AG04450 (cell line): Measurements from ENCODE around the gene MYO7B. TPM values are rescaled to one million over a fixed set of nuclear protein-coding genes. Genes with fewer than 3 reads are reported as not detected.
A peak's percentile ranks its signal among the peaks of the same experiment; 100 is the strongest.
"Not testable (repeated sequence)": the region's sequence is repeated elsewhere in the genome, so short reads cannot be mapped to it uniquely, and the experiment has no call there.

Experiments
- CTCF ChIA-PET: fragments of 300-600, 350-600 bp; formaldehyde crosslinking; extraction: SDS; loops from one replicate; lab custom pipeline; 2022; ENCODE audit warnings: antibody characterized with exemption, inconsistent platforms; lab: Charles Lee
- POLR2A ChIA-PET: fragments of 350-600 bp; formaldehyde crosslinking; extraction: SDS; loops from one replicate; lab custom pipeline; 2021; ENCODE audit warnings: antibody characterized with exemption, inconsistent platforms; lab: Yijun Ruan, JAX
- DNase-seq: peaks from one replicate; pipeline ENCODE4 v3.0.0-alpha.2; 2011; ENCODE audit warnings: low read depth, low spot score
- H3K27ac ChIP-seq: one replicate; pipeline ENCODE4 v1.5.1; 2012; ENCODE audit warnings: low read depth, low read length, control low read depth
- H3K27me3 ChIP-seq: one replicate; pipeline ENCODE4 v1.6.0; 2012; ENCODE audit warnings: low read length; ENCODE audit not compliant: control insufficient read depth, insufficient read depth
- H3K4me3 ChIP-seq: 2 replicates; pipeline ENCODE4 v1.5.1; 2011; ENCODE audit warnings: mild to moderate bottlenecking, low read depth, low read length, control low read depth
- H3K9me3 ChIP-seq: 2 replicates; pipeline ENCODE4 v1.5.1; 2012; ENCODE audit warnings: low read length; ENCODE audit not compliant: control insufficient read depth, insufficient read depth
- polyA plus RNA-seq: library from polyadenylated mRNA; depleted of rRNA; stranded (reverse); fragments of >200 nt; gene quantifications from 2 replicates; pipeline ENCODE4 v1.2.3, GENCODE V29; 2011
- TF ChIP-seq, protein P1 (sequence below): IDR thresholded peaks from 2 replicates; pipeline ENCODE4 v1.5.1; 2011; ENCODE audit warnings: low read depth, low read length, control low read depth, inconsistent platforms

Gene MYO7B
- polyA plus RNA-seq, 1 experiment, result 0.02 TPM

DNA sequence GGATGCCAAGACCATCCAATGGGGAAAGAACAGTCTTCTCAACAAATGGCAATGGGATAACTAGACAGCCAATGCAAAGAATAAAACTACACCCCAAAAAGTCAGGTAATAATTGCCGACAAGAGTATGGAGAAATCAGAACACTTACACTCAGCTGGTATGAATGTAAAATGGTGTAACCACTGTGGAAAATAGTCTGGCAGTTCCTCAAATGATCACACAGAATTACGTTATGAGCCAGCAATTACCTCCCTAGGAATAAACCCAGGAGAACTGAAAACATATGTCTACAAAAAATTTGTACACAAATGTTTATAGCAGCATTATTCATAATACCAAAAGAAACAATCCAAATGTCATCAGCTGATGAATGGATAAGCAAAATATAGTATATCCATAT lies 18.0 kb upstream of the MYO7B start:
- DNase-seq, result no peak
- TF ChIP-seq, protein P1, sequence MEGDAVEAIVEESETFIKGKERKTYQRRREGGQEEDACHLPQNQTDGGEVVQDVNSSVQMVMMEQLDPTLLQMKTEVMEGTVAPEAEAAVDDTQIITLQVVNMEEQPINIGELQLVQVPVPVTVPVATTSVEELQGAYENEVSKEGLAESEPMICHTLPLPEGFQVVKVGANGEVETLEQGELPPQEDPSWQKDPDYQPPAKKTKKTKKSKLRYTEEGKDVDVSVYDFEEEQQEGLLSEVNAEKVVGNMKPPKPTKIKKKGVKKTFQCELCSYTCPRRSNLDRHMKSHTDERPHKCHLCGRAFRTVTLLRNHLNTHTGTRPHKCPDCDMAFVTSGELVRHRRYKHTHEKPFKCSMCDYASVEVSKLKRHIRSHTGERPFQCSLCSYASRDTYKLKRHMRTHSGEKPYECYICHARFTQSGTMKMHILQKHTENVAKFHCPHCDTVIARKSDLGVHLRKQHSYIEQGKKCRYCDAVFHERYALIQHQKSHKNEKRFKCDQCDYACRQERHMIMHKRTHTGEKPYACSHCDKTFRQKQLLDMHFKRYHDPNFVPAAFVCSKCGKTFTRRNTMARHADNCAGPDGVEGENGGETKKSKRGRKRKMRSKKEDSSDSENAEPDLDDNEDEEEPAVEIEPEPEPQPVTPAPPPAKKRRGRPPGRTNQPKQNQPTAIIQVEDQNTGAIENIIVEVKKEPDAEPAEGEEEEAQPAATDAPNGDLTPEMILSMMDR, result no peak
- ChIA-PET CTCF (interaction anchor here (1.1 kb wide), 1 partner anchor 9 kb away, joined by 3 read pairs; the partner anchor contains the start of gene IWS1), POLR2A (no interaction called here)
- Histone ChIP-seq H3K9me3 (no peaks in the 10 kb centered on the region; the same call in 1 of the 2 replicates), H3K27ac (no peak overlapping the region), H3K27me3 (no peaks in the 10 kb centered on the region), H3K4me3 (no peak overlapping the region)

DNA sequence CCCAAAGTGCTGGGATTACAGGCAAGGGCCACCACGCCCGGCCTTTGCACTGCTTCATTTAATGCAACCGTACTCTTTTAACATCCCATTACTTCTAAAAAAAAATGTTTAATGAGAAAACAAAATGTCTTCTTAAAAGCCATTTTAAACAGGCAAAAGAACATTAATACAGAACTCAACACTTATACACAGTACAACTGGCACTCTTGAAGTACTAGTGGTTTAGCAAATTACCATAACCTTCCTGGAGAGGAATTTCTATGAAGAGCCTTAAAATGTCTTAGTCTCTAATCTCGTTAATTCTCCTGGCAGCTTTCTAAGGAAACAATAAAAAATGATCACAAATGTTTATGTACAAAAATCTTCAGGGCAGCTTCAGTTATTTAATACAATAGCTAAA lies 15.1 kb upstream of the MYO7B start:
- H3K27ac ChIP-seq, result no peak overlapping the region
- H3K4me3 ChIP-seq, result no peak overlapping the region
- no peaks in the 10 kb centered on the region for H3K27me3 ChIP-seq
- POLR2A ChIA-PET, result no interaction called here
- TF ChIP-seq, protein P1, result no peak
- CTCF ChIA-PET, result no interaction called here
- H3K9me3 ChIP-seq, result no peaks in the 10 kb centered on the region
- DNase-seq, result no peak

DNA sequence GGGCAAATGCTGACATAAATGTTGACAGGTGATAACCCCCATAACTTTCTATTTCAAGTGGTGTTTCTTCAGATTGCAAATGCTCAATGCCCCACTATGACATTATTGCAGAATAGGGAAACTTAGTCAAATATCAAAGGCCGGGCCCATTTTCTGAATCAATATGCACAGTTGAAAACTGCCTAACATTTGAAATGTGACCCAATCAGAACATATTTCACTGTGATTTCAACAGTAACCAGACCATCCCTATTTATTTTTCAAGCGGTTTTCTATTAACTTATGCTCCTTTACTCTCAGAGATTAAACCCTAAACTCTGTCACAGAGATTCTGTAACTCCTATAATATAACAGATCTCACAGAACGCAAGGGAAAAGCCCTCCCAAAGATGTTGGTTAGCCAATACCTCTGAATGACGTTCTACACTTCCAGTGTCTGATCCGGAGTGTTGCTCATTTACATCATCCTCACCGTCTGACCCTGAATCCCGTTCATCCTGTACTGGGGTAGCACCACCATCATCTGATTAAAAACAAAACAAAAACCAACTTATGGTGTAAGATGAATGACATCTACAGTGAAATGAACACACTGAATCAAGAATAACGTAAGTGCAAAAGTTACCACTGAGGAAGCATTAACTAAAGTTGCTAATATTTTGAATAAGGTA lies 12.1 kb upstream of the MYO7B start:
- TF ChIP-seq, protein P1, result no peak
- ChIA-PET CTCF (interaction anchor here (0.6 kb wide), 1 partner anchor 11 kb away, joined by 3 read pairs; no protein-coding TSS in a partner anchor), POLR2A (no interaction called here)
- Histone ChIP-seq H3K27me3 (no peaks in the 10 kb centered on the region), H3K27ac (no peak overlapping the region), H3K4me3 (no peak overlapping the region), H3K9me3 (peaks cover 3% of the 10 kb centered on the region; the same call in 1 of the 2 replicates)
- DNase-seq, result no peak

DNA sequence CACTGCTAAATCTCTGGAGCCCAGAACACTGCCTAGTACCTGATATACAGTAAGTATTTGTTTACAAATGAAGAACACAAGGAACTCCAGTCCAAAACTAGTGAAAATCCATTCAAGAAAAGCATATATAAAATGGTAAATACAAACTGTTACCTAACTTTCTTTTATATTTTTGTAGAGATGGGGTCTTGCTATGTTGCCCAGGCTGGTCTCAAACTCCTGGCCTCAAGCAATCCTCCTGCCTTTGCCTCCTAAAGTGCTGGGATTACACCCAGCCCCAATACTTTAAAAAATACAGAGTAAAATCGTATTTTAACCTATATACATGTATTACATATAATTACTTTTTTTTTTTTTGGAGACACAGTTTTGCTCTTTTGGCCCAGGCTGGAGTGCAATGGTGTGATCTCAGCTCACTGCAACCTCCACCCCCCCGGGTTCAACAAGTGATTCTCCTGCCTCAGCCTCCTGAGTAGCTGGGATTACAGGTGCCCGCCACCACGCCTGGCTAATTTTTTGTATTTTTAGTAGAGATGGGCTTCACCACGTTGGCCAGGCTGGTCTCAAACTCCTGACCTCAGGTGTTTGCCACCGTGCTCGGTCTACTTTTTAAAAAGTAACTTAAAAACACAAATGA lies 11.2 kb upstream of the MYO7B start:
- 0 out of 2 replicates have a peak overlapping the region, but pooled peaks have one; percentile 11 for H3K4me3 ChIP-seq

DNA sequence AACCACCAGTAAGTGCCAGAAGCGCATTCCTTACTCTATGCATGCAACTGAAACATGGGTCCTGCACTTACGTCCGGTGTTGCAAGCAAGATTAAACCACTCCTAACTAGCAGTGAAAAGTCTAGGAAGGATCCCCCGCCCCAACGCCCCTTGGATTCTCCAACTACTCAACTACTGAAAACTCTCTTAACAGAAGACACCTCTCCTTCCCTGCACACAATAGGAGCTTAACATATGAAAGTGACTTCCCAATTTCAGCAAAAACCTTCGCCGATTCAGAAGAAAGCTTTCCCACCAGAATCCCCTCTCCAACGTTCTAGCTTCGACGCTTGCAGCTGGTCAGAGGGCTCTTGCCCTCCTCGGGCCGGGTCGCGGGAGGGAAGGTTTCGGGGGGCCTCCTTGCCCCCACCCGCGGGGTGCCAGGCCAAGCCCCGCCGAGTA lies 9.8 kb upstream of the MYO7B start:
- CTCF ChIA-PET, result interaction anchor here (1.3 kb wide), 1 partner anchor 10 kb away, joined by 4 read pairs; no protein-coding TSS in a partner anchor
- Histone ChIP-seq H3K27ac (peak overlapping the region; percentile 94), H3K9me3 (peaks cover 3% of the 10 kb centered on the region; the same call in 1 of the 2 replicates), H3K4me3 (peak overlapping the region; percentile 89), H3K27me3 (no peaks in the 10 kb centered on the region)
- no peak for DNase-seq
- POLR2A ChIA-PET, result interaction anchor here (1.0 to 2.0 kb wide), 3 partner anchors 8 to 17 kb away, joined by 4 to 26 read pairs (median 12); no protein-coding TSS in a partner anchor
- TF ChIP-seq, protein P1, result no peak

More for the DNA sequence above, 11.2 kb upstream of the MYO7B start:
- CTCF ChIA-PET, POLR2A ChIA-PET, H3K9me3 ChIP-seq, H3K27me3 ChIP-seq, H3K27ac ChIP-seq, DNase-seq: not testable (repeated sequence)
